Activated CD8-positive, alpha-beta memory T cell treated with anti-CD3 and anti-CD28 coated beads, Interleukin-2, amount 50 U/mL, for 24 hours (primary cell): ENCODE measurements around the gene CHRND.
"Not testable (repeated sequence)": the region's sequence is repeated elsewhere in the genome, so short reads cannot be mapped to it uniquely, and the experiment has no call there.

Source experiments
- DNase-seq: peaks from one replicate; pipeline ENCODE4 v3.0.0-alpha.2; 2020; ENCODE audit errors: extremely low read depth

CHRND gene

DNA sequence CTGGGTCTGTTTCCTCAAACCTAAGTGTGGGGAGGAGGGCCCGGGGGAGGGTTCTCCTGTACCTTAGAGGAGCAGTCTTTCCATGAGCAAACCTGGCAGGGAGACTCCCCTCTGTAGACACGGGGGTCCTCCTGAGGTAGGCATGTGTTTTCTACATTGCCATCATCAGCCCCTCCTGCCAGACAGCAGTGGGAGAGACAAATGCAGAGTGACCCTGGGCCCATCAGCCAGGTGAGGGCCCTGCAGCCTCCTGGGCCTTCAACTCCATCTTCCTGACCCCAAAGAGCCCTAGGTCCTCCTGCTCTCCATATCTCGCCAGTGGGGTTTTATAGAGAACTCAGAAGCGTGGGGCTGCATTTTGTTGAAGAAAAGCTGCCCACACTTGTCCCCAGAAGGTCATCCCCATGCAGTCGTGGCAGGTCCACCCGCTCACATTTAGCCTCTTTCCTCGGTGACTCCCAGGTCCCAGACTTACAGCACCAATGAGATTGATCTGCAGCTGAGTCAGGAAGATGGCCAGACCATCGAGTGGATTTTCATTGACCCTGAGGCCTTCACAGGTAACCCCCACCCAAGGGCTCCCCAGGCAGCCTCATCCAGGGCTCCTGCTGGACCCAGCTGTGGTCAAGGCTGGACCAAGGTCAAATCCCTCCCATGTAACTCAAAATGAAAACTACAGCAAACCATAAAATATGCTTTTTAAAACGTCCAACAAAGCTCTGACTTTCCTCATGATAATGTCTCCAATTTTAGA is 16.2 kb downstream of the CHRND start:
- no peak for DNase-seq

- DNase-seq, result no peak
These were observed 16.9 kb downstream of the CHRND start for GRCh38 chr2:232542715-232543467.

DNA sequence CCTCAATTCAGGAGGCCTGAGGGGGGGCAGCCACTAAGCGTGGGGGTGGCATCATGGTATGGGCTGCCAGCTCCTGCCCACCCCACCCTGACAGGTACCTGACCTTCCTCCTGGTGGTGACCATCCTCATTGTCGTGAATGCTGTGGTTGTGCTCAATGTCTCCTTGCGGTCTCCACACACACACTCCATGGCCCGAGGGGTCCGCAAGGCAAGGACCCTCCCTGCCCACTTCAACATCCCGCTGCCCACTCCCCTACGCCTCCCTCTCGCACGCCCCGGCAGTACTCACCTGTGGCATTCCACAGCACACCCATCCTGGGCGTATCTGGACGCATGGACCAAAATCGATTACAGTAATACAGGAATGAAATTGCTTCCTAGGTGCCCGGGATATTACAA is 17.5 kb downstream of the CHRND start:
- DNase-seq, result no peak

DNA sequence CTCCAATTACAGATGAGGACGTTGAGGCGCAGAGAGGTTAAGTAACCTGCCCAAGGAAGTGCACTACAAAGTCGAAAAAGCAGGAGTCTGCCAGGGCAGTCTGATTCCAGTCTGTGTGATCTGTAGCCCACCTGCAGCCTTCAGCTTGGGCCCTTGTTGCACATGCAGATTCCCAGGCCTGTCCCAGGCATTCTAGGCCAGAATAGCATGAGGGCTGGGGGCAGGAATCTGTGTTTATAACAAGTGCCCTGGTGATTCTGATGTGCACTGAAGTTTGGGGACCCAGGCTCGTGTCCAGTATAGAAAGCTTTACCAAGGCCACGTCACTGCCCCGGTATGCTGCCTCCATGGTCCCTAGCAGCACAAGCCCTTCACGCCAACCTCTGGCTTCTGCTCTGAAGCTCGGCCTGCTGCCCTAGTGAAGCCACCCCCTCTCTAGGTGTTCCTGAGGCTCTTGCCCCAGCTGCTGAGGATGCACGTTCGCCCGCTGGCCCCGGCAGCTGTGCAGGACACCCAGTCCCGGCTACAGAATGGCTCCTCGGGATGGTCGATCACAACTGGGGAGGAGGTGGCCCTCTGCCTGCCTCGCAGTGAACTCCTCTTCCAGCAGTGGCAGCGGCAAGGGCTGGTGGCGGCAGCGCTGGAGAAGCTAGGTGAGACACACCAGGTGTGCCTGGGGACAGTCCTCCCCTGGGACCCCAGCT is 18.1 kb downstream of the CHRND start:
- DNase-seq, result no peak

GRCh38 chr2:232544674-232545073 is 18.7 kb downstream of the CHRND start:
- DNase-seq, result no peak

DNA sequence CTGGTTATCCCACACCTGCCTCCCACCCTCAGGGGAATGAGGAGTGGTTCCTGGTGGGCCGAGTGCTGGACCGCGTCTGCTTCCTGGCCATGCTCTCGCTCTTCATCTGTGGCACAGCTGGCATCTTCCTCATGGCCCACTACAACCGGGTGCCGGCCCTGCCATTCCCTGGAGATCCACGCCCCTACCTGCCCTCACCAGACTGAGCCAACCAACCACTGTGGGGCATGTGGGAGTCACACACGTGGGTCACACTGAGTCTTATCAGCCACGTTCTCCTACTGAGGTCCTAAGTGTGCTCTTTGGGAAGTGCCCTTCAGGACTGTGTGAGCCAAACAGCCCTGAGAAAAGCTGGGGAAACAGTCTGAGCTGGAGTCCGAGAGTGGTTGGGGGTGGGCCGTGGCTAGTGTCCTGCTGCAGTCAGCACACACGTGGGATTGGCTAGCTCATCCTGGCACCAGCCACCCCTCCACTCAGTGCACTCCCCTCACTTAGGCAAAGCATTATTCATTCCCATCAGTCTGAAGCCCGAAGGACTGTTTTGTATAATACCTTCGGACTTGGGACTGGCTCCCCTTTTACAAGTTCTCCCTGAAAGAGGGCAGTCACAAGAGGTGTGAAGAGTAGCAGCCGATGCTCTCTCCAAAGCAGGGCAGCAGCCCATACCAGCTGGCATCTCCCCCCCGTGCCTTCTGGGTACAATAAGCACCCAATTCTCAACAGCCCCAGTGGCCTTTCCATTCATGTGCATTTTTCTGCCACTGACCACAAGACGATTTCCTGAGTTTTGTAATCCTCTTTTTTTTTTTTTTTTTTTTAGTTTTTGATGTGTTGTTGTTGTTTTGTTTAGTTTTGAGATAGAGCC is 19.8 kb downstream of the CHRND start:
- no peak for DNase-seq

DNA sequence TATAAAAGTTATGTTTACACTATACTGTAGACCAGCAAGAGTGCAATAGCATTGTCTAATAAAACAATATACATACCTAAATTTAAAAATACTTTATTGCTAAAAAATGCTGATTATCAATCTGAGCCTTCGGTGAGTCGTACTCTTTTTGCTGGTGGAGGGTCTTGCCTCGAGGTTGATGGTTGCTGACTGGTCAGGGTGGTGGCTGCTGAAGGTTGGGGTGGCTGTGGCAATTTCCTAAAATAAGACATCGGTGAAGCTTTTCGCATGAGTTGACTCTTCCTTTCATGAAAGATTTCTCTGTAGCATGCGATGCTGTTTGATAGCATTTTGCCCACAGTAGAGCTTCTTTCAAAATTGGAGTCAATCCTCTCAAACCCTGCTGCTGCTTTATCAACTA is 22.0 kb downstream of the CHRND start:
- no peak for DNase-seq

- DNase-seq, result no peak
These were observed 23.8 kb downstream of the CHRND start for GRCh38 chr2:232549655-232550353.

- peak; percentile 84 for DNase-seq
These were observed 24.6 kb downstream of the CHRND start, which contains the start of the genes EIF4E2 and TIGD1 for GRCh38 chr2:232550354-232551249. EIF4E2 (plus strand) TSS chr2:232550689; CDS start chr2:232550725, 36 bp downstream. TIGD1 (minus strand) TSS chr2:232550557; CDS start chr2:232549882, 675 bp downstream.

DNA sequence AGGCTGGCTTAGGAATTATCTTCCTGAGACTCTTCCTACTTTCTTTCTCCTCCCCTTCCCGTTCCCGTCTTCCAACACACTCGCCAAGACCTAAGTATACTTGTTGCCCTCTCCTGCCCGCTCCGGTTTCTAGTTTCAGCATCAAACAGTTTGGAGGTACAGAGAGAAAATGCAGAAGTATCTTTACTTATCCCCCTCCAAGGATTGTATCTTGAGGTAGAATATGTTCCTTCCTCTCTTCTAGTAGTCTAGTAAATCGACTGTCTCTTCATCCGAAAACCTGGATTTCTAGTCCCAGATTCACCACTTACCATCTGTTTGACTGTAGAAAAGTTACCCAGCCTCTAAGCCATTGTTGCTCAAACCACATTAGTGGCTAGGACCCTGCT is 25.3 kb downstream of the CHRND start:
- DNase-seq, result no peak

- no peak for DNase-seq
These were observed 25.8 kb downstream of the CHRND start for GRCh38 chr2:232551776-232552175.

GRCh38 chr2:232556426-232556825 is 30.5 kb downstream of the CHRND start:
- no peak for DNase-seq

- no peak for DNase-seq
These were observed 36.7 kb downstream of the CHRND start for GRCh38 chr2:232562515-232563151.

DNA sequence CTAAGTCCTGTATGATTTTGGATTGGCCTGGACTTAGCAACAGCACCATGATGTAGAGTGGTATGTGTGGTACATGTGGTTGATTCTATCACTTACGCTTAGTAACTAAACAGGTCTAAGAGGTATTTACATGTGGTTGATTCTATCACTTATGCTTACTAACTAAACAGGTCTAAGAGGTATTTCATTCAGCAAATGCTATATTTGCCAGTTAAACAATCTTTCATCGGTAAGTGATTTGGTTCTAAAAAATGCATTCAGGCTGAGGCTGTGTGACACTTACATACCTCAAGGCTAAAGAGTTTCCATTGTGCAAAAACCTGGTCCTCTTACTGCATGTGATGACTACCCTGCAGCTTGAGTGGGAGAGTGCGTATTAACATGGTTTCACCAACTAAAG is 37.6 kb downstream of the CHRND start:
- DNase-seq, result no peak

DNA sequence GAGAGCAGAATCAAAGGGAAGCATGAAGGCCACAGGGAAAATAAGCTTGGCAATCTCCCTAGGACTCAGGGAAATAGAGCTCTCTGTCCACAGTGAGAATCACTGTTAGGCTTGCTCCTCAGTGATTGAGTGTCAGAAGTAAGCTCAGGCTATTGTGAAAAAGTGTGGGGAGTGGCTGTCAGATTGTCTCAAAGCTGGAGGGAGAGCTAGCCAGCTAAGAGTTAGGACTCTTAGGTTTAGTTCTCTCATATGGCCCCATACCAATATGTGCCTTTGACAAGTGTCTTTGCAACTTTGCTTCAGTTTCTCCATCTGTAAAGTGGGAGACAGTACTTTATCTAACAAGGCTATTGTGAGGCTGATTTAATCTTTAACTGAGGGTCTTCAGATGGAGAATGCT is 41.8 kb downstream of the CHRND start:
- DNase-seq, result no peak

- DNase-seq, result no peak
These were observed 42.2 kb downstream of the CHRND start for GRCh38 chr2:232568161-232568560.

DNA sequence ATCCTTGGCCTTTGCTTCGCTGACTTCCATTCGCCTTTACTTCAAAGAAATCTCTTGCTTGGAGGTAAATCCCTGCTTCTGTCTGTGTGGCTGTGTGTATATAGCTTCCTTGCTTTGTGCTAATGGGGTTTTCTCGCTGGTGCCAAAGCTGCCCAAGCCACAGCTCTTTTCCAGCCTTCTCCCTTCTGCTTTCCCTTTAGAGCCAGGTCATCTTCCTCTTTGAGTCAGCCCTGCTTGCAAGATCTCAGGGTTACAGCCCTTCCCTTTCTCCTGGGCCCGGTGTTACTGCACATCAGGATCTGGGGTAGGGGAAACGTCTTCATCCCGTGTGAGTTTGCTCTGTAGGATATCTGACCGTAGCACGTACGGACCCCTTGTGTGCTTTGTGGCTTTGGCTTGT is 43.6 kb downstream of the CHRND start:
- DNase-seq, result no peak

DNA sequence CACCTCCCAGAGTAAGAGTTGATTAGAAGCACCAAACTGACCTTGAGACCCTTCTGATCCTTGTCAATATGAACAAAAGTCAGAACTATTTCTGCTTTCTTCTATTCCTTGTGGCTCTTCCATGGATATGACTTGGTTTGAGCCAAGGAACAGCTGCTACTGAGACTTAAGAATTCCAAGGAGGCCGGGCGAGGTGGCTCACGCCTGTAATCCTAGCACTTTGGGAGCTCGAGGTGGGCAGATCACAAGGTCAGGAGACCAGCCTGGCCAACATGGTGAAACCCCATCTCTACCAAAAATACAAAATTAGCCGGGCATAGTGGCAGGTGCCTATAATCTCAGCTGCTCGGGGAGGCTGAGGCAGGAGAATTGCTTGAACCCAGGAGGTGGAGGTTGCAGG is 44.5 kb downstream of the CHRND start:
- not testable (repeated sequence) for DNase-seq

- no peak for DNase-seq
These were observed 45.1 kb downstream of the CHRND start for GRCh38 chr2:232571026-232571474.
